Endothelial cell of umbilical vein (primary cell): ENCODE measurements around the gene MED26. TPM values are rescaled to one million over a fixed set of nuclear protein-coding genes. Genes with fewer than 3 reads are reported as not detected.

Experiments used
- BruUV-seq: library from RNA; stranded (reverse); fragments of 400-500 nt; replicated peaks from 2 replicates; lab custom pipeline; 2021; lab: Mats Ljungman, UMichigan
- CTCF ChIA-PET: fragments of 300-600, 350-600 bp; sonication (Branson Sonifier 250); formaldehyde crosslinking; loops from one replicate; lab custom pipeline; 2021; ENCODE audit warnings: antibody characterized with exemption, inconsistent platforms; lab: Charles Lee
- POLR2A ChIA-PET: fragments of 300-600, 350-600 bp; sonication (Branson Sonifier 250); formaldehyde crosslinking; loops from one replicate; lab custom pipeline; 2021; ENCODE audit warnings: antibody characterized with exemption, inconsistent platforms; lab: Charles Lee
- DNase-seq: peaks from one replicate; pipeline ENCODE4 v3.0.0-alpha.2; 2011; ENCODE audit warnings: low read depth, low spot score
- FAIRE-seq: peaks from 2 replicates; lab custom pipeline; 2011; peaks lifted over from hg19 to GRCh38; lab: Jason Lieb, UNC
- H2AFZ ChIP-seq: 2 replicates; pipeline ENCODE4 v1.6.0; 2012; ENCODE audit warnings: low read depth, low read length, control low read depth, inconsistent platforms
- H3K27ac ChIP-seq: 2 replicates; pipeline ENCODE4 v1.5.1; 2011; ENCODE audit warnings: low read depth, mild to moderate bottlenecking, control low read depth, low read length, moderate library complexity; ENCODE audit not compliant: insufficient read depth
- H3K27me3 ChIP-seq, 2 experiments: 2 replicates each; pipeline versions ENCODE4 v1.6.0 to v1.6.1; 2011; ENCODE audit warnings: low read length in 2 of 2, mixed read lengths in 1 of 2; ENCODE audit not compliant: control insufficient read depth in 2 of 2, insufficient read depth in 2 of 2
- H3K36me3 ChIP-seq, 2 experiments: 2 replicates in 1 of 2; 3 replicates in 1 of 2; pipeline ENCODE4 v1.5.1; 2011; ENCODE audit warnings: low read length in 2 of 2, mild to moderate bottlenecking in 1 of 2, moderate library complexity in 1 of 2; ENCODE audit not compliant: control insufficient read depth in 2 of 2, insufficient read depth in 2 of 2; ENCODE audit errors: extremely low read depth in 1 of 2
- H3K4me1 ChIP-seq: 3 replicates; pipeline ENCODE4 v1.5.1; 2011; ENCODE audit warnings: mild to moderate bottlenecking, low read length; ENCODE audit not compliant: control insufficient read depth, insufficient read depth; ENCODE audit errors: extremely low read depth
- H3K4me2 ChIP-seq: 2 replicates; pipeline ENCODE4 v1.6.1; 2011; ENCODE audit warnings: low read length, control low read depth, mixed read lengths; ENCODE audit not compliant: insufficient read depth
- H3K4me3 ChIP-seq, 3 experiments: fragments of 200-600 bp in 1 of 3; sonication (generic), shearing (Covaris generic) in 1 of 3; replicated peaks in 1 of 3; 2 replicates each; pipeline ENCODE4 v1.5.1; 2011 to 2016; ENCODE audit warnings: control low read depth in 3 of 3, low read length in 3 of 3, mild to moderate bottlenecking in 2 of 3, inconsistent platforms in 1 of 3, low read depth in 1 of 3, moderate library complexity in 1 of 3; ENCODE audit not compliant: insufficient read depth in 1 of 3
- H3K79me2 ChIP-seq: 2 replicates; pipeline ENCODE4 v1.6.0; 2012; ENCODE audit warnings: low read length, inconsistent platforms; ENCODE audit not compliant: control insufficient read depth, insufficient read depth
- H3K9ac ChIP-seq: replicated peaks from 2 replicates; pipeline ENCODE3; 2011; ENCODE audit warnings: low read length, control low read depth; ENCODE audit not compliant: insufficient read depth; ENCODE audit errors: extremely low read depth
- H3K9me1 ChIP-seq: replicated peaks from 3 replicates; pipeline ENCODE4 v1.6.0; 2011; ENCODE audit warnings: mild to moderate bottlenecking, low read length; ENCODE audit not compliant: control insufficient read depth, insufficient read depth; ENCODE audit errors: extremely low read depth
- H3K9me3 ChIP-seq: replicated peaks from 2 replicates; pipeline ENCODE4 v1.5.1; 2012; ENCODE audit warnings: low read length, inconsistent platforms; ENCODE audit not compliant: control insufficient read depth, insufficient read depth
- H4K20me1 ChIP-seq: replicated peaks from 2 replicates; pipeline ENCODE3; 2011; ENCODE audit warnings: mild to moderate bottlenecking, low read length; ENCODE audit not compliant: control insufficient read depth, insufficient read depth; ENCODE audit errors: extremely low read depth
- CTCF ChIP-seq, 2 donors: IDR thresholded peaks; 1 replicate in 1 of 2; 2 replicates in 1 of 2; pipeline ENCODE4 v1.5.1; 2011; ENCODE audit warnings: low read length in 2 of 2, mild to moderate bottlenecking in 2 of 2, moderate library complexity in 2 of 2, control low read depth in 1 of 2, inconsistent platforms in 1 of 2, low read depth in 1 of 2; ENCODE audit not compliant: insufficient read depth in 1 of 2; ENCODE audit errors: extremely low read depth in 1 of 2
- EZH2 ChIP-seq: IDR thresholded peaks from 2 replicates; pipeline ENCODE4 v1.6.1; 2012; ENCODE audit warnings: borderline replicate concordance, low read depth, mild to moderate bottlenecking, moderate library complexity, low read length, inconsistent platforms; ENCODE audit not compliant: severe bottlenecking
- FOS ChIP-seq: IDR thresholded peaks from 2 replicates; pipeline ENCODE4 v1.6.1; 2011; ENCODE audit warnings: mild to moderate bottlenecking, low read length, moderate library complexity, borderline replicate concordance; ENCODE audit not compliant: insufficient read depth
- GATA2 ChIP-seq: IDR thresholded peaks from 2 replicates; pipeline ENCODE4 v1.7.0; 2011; ENCODE audit warnings: low read depth, mild to moderate bottlenecking, moderate library complexity, mixed read lengths, low read length; ENCODE audit not compliant: insufficient read length, insufficient read depth
- JUN ChIP-seq: IDR thresholded peaks from 2 replicates; pipeline ENCODE4 v1.6.1; 2011; ENCODE audit warnings: borderline replicate concordance, low read depth; ENCODE audit not compliant: insufficient read length, insufficient read depth
- MAX ChIP-seq: IDR thresholded peaks from 2 replicates; pipeline ENCODE4 v1.6.1; 2011; ENCODE audit not compliant: insufficient read depth, insufficient read length
- MYC ChIP-seq: IDR thresholded peaks from one replicate; pipeline ENCODE4 v1.6.1; 2011; ENCODE audit warnings: mild to moderate bottlenecking, low read depth, low read length
- POLR2A ChIP-seq: IDR thresholded peaks from 2 replicates; pipeline ENCODE4 v1.6.1; 2012; ENCODE audit warnings: low read depth, mild to moderate bottlenecking, control low read depth, low read length
- POLR2AphosphoS5 ChIP-seq: IDR thresholded peaks from 2 replicates; pipeline ENCODE4 v1.6.1; 2012; ENCODE audit warnings: low read depth, mild to moderate bottlenecking, control low read depth, low read length, moderate library complexity; ENCODE audit not compliant: insufficient read depth
- dilution Hi-C: fragments of 300-500 bp; cut with MboI; formaldehyde crosslinking; loops from one replicate; pipeline ENCODE4 v1.15.0; 2019; ENCODE audit warnings: low sequenced_read_pairs; ENCODE audit not compliant: extremely low pct_ligation_motif_present
- intact Hi-C: fragments of 100-400 bp; cut with micrococcal nuclease; formaldehyde crosslinking; loops from one replicate; pipeline ENCODE4 v1.10.0; 2022
- polyA plus RNA-seq, 4 experiments: library from polyadenylated mRNA; depleted of rRNA in 3 of 4; stranded (reverse) in 3 of 4; unstranded in 1 of 4; fragments of >200 nt; gene quantifications; 2 replicates each; pipeline versions ENCODE4 v1.2.1 to v1.2.3, GENCODE V29; 2011 to 2012; ENCODE audit warnings: missing spikeins in 1 of 4
- total RNA-seq: library from RNA; stranded (reverse); gene quantifications from 2 replicates; pipeline ENCODE4 v1.2.3, GENCODE V29; 2021

The MED26 gene
- total and polyA plus RNA-seq, 2 donors (not counting 3 experiments of a cell fraction or from before 2014, with no cell fraction given), result 5.6 to 13.4 TPM

DNA sequence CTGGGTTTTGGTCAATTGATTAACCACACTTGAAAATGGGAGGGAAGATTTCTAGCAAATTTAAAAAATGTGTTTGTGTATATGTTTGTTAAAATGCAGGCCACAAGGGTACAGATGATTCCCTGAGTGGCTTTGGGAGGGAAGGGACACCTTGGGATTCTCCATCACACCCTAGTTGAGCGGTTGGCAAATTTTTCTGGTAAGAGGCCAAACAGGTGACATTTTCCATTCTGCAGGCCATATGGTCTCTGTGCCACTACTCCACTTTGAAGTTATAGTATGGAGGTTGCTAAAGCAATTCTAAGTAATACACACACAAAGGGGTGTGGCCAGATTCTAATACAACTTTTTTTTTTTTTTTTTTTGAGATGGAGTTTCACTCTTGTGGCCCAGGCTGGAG lies 12.9 kb upstream of the MED26 start:
- POLR2A ChIA-PET, result no interaction called here
- dilution Hi-C loops, result no loop called here

More for the DNA sequence above, 12.9 kb upstream of the MED26 start:
- CTCF ChIA-PET, result no interaction called here
- H2AFZ ChIP-seq, result no peak overlapping the region
- no TSS peak for BruUV-seq
- H4K20me1 ChIP-seq, result peaks cover 2% of the 10 kb centered on the region
- H3K9me3 ChIP-seq, result no peaks in the 10 kb centered on the region
- intact Hi-C loops, result no loop called here
- peaks cover 31% of the 10 kb centered on the region for H3K79me2 ChIP-seq
- no peak overlapping the region for H3K4me3 ChIP-seq
- no peak for DNase-seq
- H3K9ac ChIP-seq, result no peak overlapping the region
- H3K36me3 ChIP-seq, result peaks cover 12 to 22% of the 10 kb centered on the region in 2 experiments
- H3K4me1 ChIP-seq, result no peaks in the 10 kb centered on the region
- TF ChIP-seq GATA2 (no peak), CTCF (IDR thresholded peaks at IDR 0.05; ENCODE audit: extremely low read depth in 1 of 2, insufficient read depth in 1 of 2, low read depth in 1 of 2, low read length in 2 of 2) (no peak), MAX (no peak), MYC (no peak), POLR2A (no peak), FOS (no peak), JUN (no peak), EZH2 (no peak), POLR2AphosphoS5 (no peak)
- no peaks in the 10 kb centered on the region for H3K27me3 ChIP-seq
- H3K9me1 ChIP-seq, result no peaks in the 10 kb centered on the region
- H3K4me2 ChIP-seq, result no peak overlapping the region
- FAIRE-seq, result no peak
- no peak overlapping the region for H3K27ac ChIP-seq
